SK-N-SH treated with all-trans-retinoic acid at 6 μM for 48 hours (cell line): ENCODE results near the gene CELF1.

ENCODE experiments used
- ARNTL ChIP-seq: fragments of 450-650 bp; formaldehyde crosslinking; IDR thresholded peaks from 2 replicates; pipeline ENCODE4 v1.5.0; 2020; ENCODE audit warnings: low read depth, mild to moderate bottlenecking, moderate library complexity, borderline replicate concordance
- ESRRG ChIP-seq: fragments of 250-450 bp; sonication (Bioruptor Pico); IDR thresholded peaks from 2 replicates; pipeline ENCODE4 v1.6.1; 2021; ENCODE audit warnings: mild to moderate bottlenecking
- OSR1 ChIP-seq: fragments of 250-450 bp; sonication (Bioruptor Pico); IDR thresholded peaks from 2 replicates; pipeline ENCODE4 v1.8.0; 2022; ENCODE audit warnings: moderate library complexity, mild to moderate bottlenecking, inconsistent platforms
- SNAI2 ChIP-seq: fragments of 250-450 bp; sonication (Bioruptor Pico); IDR thresholded peaks from 2 replicates; pipeline ENCODE4 v1.5.0; 2020; ENCODE audit warnings: mild to moderate bottlenecking, moderate library complexity
- TCF4 ChIP-seq: fragments of 250-450 bp; sonication (Bioruptor Pico); IDR thresholded peaks from 2 replicates; pipeline ENCODE4 v1.8.0; 2021; ENCODE audit warnings: mild to moderate bottlenecking, moderate library complexity, borderline replicate concordance
- ZFP3 ChIP-seq: fragments of 250-450 bp; sonication (Bioruptor Pico); IDR thresholded peaks from 2 replicates; pipeline ENCODE4 v1.5.0; 2020; ENCODE audit warnings: mild to moderate bottlenecking, moderate library complexity
- ZFP30 ChIP-seq: fragments of 450-650 bp; formaldehyde crosslinking; IDR thresholded peaks from 2 replicates; pipeline ENCODE4 v1.5.0; 2022; ENCODE audit warnings: mild to moderate bottlenecking, moderate library complexity
- TF ChIP-seq, protein P1 (sequence below): fragments of 250-450 bp; sonication (Bioruptor Pico); IDR thresholded peaks from 2 replicates; pipeline ENCODE4 v1.5.1; 2021; ENCODE audit warnings: mild to moderate bottlenecking, moderate library complexity
- TF ChIP-seq, protein P2 (sequence below): fragments of 250-450 bp; sonication (Bioruptor Pico); IDR thresholded peaks from 2 replicates; pipeline ENCODE4 v1.8.0; 2020; ENCODE audit warnings: mild to moderate bottlenecking, moderate library complexity, borderline replicate concordance
- TF ChIP-seq, protein P3 (sequence below): fragments of 250-450 bp; sonication (Bioruptor Pico); IDR thresholded peaks from 2 replicates; pipeline ENCODE4 v1.5.0; 2020; ENCODE audit warnings: mild to moderate bottlenecking, moderate library complexity

DNA sequence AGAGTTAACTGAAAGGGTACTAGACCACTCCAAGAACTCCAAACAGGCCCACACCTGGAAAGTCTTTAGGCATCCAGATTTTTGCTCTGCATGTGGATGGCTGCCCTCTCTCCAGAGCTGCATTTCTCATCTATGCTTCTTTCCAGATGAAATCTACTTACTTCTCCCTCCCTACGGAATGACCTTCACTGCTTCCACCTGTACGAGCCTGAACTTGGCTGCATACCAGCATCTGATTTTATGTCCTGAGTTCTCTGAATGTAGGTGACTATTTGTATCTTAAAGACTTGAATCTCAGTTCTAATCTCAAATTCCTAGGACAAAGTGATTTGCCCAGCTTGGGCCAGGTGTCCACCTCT, 13.3 kb downstream of the CELF1 start:
- TF ChIP-seq ESRRG (CRISPR knock-in tag) (no peak), ARNTL (no peak), OSR1 (CRISPR knock-in tag) (no peak), TCF4 (CRISPR knock-in tag) (no peak), ZFP30 (CRISPR knock-in tag) (no peak), SNAI2 (CRISPR knock-in tag) (no peak), ZFP3 (CRISPR knock-in tag) (no peak)
- TF ChIP-seq, protein P1, sequence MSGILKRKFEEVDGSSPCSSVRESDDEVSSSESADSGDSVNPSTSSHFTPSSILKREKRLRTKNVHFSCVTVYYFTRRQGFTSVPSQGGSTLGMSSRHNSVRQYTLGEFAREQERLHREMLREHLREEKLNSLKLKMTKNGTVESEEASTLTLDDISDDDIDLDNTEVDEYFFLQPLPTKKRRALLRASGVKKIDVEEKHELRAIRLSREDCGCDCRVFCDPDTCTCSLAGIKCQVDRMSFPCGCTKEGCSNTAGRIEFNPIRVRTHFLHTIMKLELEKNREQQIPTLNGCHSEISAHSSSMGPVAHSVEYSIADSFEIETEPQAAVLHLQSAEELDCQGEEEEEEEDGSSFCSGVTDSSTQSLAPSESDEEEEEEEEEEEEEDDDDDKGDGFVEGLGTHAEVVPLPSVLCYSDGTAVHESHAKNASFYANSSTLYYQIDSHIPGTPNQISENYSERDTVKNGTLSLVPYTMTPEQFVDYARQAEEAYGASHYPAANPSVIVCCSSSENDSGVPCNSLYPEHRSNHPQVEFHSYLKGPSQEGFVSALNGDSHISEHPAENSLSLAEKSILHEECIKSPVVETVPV (CRISPR knock-in tag) = no peak
- TF ChIP-seq, protein P2, sequence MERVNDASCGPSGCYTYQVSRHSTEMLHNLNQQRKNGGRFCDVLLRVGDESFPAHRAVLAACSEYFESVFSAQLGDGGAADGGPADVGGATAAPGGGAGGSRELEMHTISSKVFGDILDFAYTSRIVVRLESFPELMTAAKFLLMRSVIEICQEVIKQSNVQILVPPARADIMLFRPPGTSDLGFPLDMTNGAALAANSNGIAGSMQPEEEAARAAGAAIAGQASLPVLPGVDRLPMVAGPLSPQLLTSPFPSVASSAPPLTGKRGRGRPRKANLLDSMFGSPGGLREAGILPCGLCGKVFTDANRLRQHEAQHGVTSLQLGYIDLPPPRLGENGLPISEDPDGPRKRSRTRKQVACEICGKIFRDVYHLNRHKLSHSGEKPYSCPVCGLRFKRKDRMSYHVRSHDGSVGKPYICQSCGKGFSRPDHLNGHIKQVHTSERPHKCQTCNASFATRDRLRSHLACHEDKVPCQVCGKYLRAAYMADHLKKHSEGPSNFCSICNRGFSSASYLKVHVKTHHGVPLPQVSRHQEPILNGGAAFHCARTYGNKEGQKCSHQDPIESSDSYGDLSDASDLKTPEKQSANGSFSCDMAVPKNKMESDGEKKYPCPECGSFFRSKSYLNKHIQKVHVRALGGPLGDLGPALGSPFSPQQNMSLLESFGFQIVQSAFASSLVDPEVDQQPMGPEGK = no peak
- TF ChIP-seq, protein P3, sequence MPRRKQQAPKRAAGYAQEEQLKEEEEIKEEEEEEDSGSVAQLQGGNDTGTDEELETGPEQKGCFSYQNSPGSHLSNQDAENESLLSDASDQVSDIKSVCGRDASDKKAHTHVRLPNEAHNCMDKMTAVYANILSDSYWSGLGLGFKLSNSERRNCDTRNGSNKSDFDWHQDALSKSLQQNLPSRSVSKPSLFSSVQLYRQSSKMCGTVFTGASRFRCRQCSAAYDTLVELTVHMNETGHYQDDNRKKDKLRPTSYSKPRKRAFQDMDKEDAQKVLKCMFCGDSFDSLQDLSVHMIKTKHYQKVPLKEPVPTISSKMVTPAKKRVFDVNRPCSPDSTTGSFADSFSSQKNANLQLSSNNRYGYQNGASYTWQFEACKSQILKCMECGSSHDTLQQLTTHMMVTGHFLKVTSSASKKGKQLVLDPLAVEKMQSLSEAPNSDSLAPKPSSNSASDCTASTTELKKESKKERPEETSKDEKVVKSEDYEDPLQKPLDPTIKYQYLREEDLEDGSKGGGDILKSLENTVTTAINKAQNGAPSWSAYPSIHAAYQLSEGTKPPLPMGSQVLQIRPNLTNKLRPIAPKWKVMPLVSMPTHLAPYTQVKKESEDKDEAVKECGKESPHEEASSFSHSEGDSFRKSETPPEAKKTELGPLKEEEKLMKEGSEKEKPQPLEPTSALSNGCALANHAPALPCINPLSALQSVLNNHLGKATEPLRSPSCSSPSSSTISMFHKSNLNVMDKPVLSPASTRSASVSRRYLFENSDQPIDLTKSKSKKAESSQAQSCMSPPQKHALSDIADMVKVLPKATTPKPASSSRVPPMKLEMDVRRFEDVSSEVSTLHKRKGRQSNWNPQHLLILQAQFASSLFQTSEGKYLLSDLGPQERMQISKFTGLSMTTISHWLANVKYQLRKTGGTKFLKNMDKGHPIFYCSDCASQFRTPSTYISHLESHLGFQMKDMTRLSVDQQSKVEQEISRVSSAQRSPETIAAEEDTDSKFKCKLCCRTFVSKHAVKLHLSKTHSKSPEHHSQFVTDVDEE (CRISPR knock-in tag) = no peak
